Neural progenitor cell (in vitro differentiated cells): ENCODE results near the gene NAPA. TPM values are rescaled to one million over a fixed set of nuclear protein-coding genes. Genes with fewer than 3 reads are reported as not detected.

ENCODE experiments used
- DNase-seq: peaks from one replicate; pipeline ENCODE4 v3.0.0-alpha.2; 2016; ENCODE audit warnings: low spot score
- H2AFZ ChIP-seq: fragments of 200-600 bp; sonication (generic); replicated peaks from 2 replicates; pipeline ENCODE4 v1.6.1; 2016; ENCODE audit warnings: antibody characterized with exemption
- H3F3A ChIP-seq: fragments of 200-600 bp; sonication (generic); 2 replicates; pipeline ENCODE4 v1.6.1; 2016; ENCODE audit warnings: antibody characterized with exemption, low read depth
- H3K27ac ChIP-seq: fragments of 200-600 bp; sonication (generic); 2 replicates; pipeline ENCODE4 v1.5.1; 2016; ENCODE audit warnings: mild to moderate bottlenecking
- H3K27me3 ChIP-seq: fragments of 200-600 bp; sonication (generic); 2 replicates; pipeline ENCODE4 v1.6.1; 2016; ENCODE audit warnings: mild to moderate bottlenecking, moderate library complexity
- H3K36me3 ChIP-seq: fragments of 200-600 bp; sonication (generic); 2 replicates; pipeline ENCODE4 v1.5.1; 2016
- H3K4me1 ChIP-seq: fragments of 200-600 bp; sonication (generic); 2 replicates; pipeline ENCODE4 v1.6.1; 2016; ENCODE audit warnings: mixed run types
- H3K4me2 ChIP-seq: fragments of 200-600 bp; sonication (generic); 2 replicates; pipeline ENCODE4 v1.6.1; 2016
- H3K4me3 ChIP-seq: fragments of 200-600 bp; sonication (generic); 2 replicates; pipeline ENCODE4 v1.5.1; 2016
- H3K79me2 ChIP-seq: fragments of 200-600 bp; sonication (generic); 2 replicates; pipeline ENCODE4 v1.6.1; 2016; ENCODE audit warnings: low read depth
- H3K9ac ChIP-seq: fragments of 200-600 bp; sonication (generic); 2 replicates; pipeline ENCODE4 v1.6.1; 2016
- H3K9me3 ChIP-seq: fragments of 200-600 bp; sonication (generic); 2 replicates; pipeline ENCODE4 v1.5.1; 2016; ENCODE audit warnings: low read depth
- H4K20me1 ChIP-seq: fragments of 200-600 bp; sonication (generic); 2 replicates; pipeline ENCODE4 v1.6.1; 2016; ENCODE audit warnings: low read depth
- H3K27ac Mint-ChIP-seq: 3 replicates; pipeline ENCODE4 v1.8.0; 2021; ENCODE audit warnings: mixed read lengths
- H3K27me3 Mint-ChIP-seq: 2 replicates; pipeline ENCODE4 v1.8.0; 2022; ENCODE audit warnings: low read depth, mild to moderate bottlenecking, inconsistent platforms, moderate library complexity, mixed read lengths; ENCODE audit not compliant: insufficient read depth
- H3K36me3 Mint-ChIP-seq: 3 replicates; pipeline ENCODE4 v1.8.0; 2021; ENCODE audit warnings: mixed read lengths
- H3K4me1 Mint-ChIP-seq: 3 replicates; pipeline ENCODE4 v1.8.0; 2021; ENCODE audit warnings: mixed read lengths
- H3K4me3 Mint-ChIP-seq: 3 replicates; pipeline ENCODE4 v1.8.0; 2021; ENCODE audit warnings: mild to moderate bottlenecking, moderate library complexity, mixed read lengths
- H3K9me3 Mint-ChIP-seq: 3 replicates; pipeline ENCODE4 v1.8.0; 2020; ENCODE audit warnings: mixed read lengths
- CTCF ChIP-seq: fragments of 200-600 bp; sonication (generic); IDR thresholded peaks from 2 replicates; pipeline ENCODE4 v1.5.1; 2017; ENCODE audit warnings: antibody characterized with exemption, mild to moderate bottlenecking
- EZH2 ChIP-seq: fragments of 200-600 bp; sonication (generic); IDR thresholded peaks from 2 replicates; pipeline ENCODE4 v1.6.1; 2017; ENCODE audit warnings: antibody characterized with exemption, mild to moderate bottlenecking, moderate library complexity
- EZH2phosphoT487 ChIP-seq: fragments of 200-600 bp; sonication (generic); IDR thresholded peaks from 2 replicates; pipeline ENCODE4 v1.6.1; 2017; ENCODE audit warnings: antibody characterized with exemption
- total RNA-seq: library from RNA; depleted of rRNA; stranded (reverse); fragments of >200 nt; gene quantifications from 2 replicates; pipeline ENCODE4 v1.2.3, GENCODE V29; 2015; ENCODE audit warnings: low replicate concordance

The NAPA gene
- total RNA-seq, 1 donor from 2014 or later, result 30.2 TPM

DNA sequence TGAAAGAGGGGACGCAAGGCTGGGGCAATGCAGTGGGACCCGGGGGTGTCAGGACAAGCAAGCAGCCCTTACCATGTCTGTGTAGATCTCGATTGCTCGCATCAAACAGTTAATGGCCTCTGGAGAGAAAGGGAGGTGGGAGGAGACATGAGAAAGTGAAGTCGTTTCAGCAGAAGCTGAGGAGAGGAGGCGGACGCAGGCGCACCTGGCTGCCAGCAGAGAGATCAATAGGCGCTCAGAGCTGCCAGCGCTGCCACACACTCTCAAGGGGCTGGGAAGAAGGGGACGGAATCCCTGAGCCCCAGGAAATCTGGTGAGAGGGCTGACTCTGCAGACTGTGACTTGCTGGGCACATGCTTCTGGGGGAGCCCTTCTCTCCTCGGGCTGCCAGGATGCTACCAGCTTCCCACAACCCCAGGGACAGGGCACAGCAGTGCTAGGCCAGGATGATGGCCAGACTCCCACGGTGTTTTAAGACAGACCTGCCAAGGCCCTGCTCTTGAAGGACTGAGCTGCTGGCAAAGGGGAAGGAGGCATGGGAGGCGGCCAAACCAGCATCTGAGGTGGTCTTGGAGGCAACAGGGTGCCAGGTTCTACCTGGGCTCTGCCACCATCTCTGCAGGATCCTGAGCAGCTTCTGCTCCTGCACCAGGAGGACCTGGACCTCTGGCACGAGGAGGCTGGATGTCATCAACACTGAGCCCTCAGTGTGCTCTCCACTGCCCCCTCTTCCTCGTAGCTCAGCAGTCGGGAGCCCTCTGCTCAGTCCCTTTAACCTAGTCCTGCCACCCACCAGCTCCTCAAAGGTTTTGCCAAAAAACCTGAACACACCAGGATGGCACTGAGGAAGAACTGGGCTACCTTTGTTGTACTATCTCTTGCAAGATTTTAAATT is 19.1 kb downstream of the NAPA start:
- Histone ChIP-seq H3K4me2 (no peak overlapping the region), H3K27ac (no peak overlapping the region), H3K9me3 (no peaks in the 10 kb centered on the region), H3K79me2 (no peaks in the 10 kb centered on the region), H3K27me3 (no peaks in the 10 kb centered on the region), H2AFZ (no peak overlapping the region), H4K20me1 (no peaks in the 10 kb centered on the region), H3K9ac (peak overlapping the region; percentile 13), H3K4me1 (no peaks in the 10 kb centered on the region), H3K36me3 (no peaks in the 10 kb centered on the region), H3F3A (no peaks in the 10 kb centered on the region), H3K4me3 (no peak overlapping the region)
- H3K4me1 Mint-ChIP-seq, result no peaks in the 10 kb centered on the region
- H3K4me3 Mint-ChIP-seq, result no peak overlapping the region
- no peaks in the 10 kb centered on the region for H3K36me3 Mint-ChIP-seq
- no peak for DNase-seq
- TF ChIP-seq CTCF (no peak), EZH2phosphoT487 (no peak), EZH2 (no peak)
- H3K27me3 Mint-ChIP-seq, result no peaks in the 10 kb centered on the region
- peak overlapping the region; percentile 10 for H3K27ac Mint-ChIP-seq
- H3K9me3 Mint-ChIP-seq, result no peaks in the 10 kb centered on the region

DNA sequence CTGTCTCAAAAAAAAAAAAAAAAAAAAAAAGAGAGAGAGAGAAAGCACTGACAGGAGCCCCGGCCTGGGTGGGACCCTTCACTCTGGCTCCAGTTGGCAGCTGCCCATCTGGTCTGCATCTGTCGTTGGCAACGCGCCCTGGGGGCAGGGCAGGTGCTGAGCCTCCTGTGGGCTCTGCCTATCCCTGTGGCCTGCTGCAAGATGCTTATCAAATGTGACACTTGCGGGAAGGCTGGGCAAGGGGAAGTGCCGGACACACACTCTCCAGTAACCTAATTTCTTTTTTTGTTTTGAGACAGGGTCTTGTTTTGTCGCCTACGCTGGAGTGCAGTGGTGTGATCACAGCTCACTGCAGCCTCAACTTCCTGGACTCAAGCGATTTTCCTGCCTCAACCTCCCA is 20.1 kb downstream of the NAPA start:
- Mint-ChIP-seq H3K27ac (no peak overlapping the region), H3K27me3 (peaks cover 2% of the 10 kb centered on the region), H3K9me3 (no peaks in the 10 kb centered on the region), H3K4me1 (no peaks in the 10 kb centered on the region), H3K4me3 (no peak overlapping the region), H3K36me3 (peaks cover 3% of the 10 kb centered on the region)
- Histone ChIP-seq H3K4me3 (no peak overlapping the region), H3K36me3 (no peaks in the 10 kb centered on the region), H3F3A (no peaks in the 10 kb centered on the region), H3K27ac (no peak overlapping the region), H3K79me2 (no peaks in the 10 kb centered on the region), H4K20me1 (no peaks in the 10 kb centered on the region), H2AFZ (no peak overlapping the region), H3K27me3 (no peaks in the 10 kb centered on the region), H3K9me3 (no peaks in the 10 kb centered on the region), H3K4me2 (no peak overlapping the region), H3K9ac (no peak overlapping the region), H3K4me1 (no peaks in the 10 kb centered on the region)
- TF ChIP-seq CTCF (no peak), EZH2 (no peak), EZH2phosphoT487 (no peak)
- no peak for DNase-seq

- H3K9me3 ChIP-seq, result no peaks in the 10 kb centered on the region
- peaks cover 3% of the 10 kb centered on the region for H3K27me3 Mint-ChIP-seq
- H4K20me1 ChIP-seq, result no peaks in the 10 kb centered on the region
- H3K27ac Mint-ChIP-seq, result no peak overlapping the region
- peaks cover 3% of the 10 kb centered on the region for H3K36me3 Mint-ChIP-seq
- no peak overlapping the region for H3K9ac ChIP-seq
- H3K36me3 ChIP-seq, result no peaks in the 10 kb centered on the region
- H2AFZ ChIP-seq, result no peak overlapping the region
- TF ChIP-seq EZH2phosphoT487 (no peak), CTCF (no peak), EZH2 (no peak)
- no peaks in the 10 kb centered on the region for H3K4me1 ChIP-seq
- H3K27ac ChIP-seq, result no peak overlapping the region
- no peaks in the 10 kb centered on the region for H3F3A ChIP-seq
- no peaks in the 10 kb centered on the region for H3K4me1 Mint-ChIP-seq
- no peak overlapping the region for H3K4me2 ChIP-seq
- no peaks in the 10 kb centered on the region for H3K27me3 ChIP-seq
- no peak overlapping the region for H3K4me3 Mint-ChIP-seq
- no peak overlapping the region for H3K4me3 ChIP-seq
- DNase-seq, result no peak
- no peaks in the 10 kb centered on the region for H3K79me2 ChIP-seq
- no peaks in the 10 kb centered on the region for H3K9me3 Mint-ChIP-seq
Observed at GRCh38 chr19:47494211-47494547, 20.7 kb downstream of the NAPA start.
